HG03039 (cell line): Measurements from ENCODE around the gene CCDC177.

Experiments used
- ATAC-seq: cut with Tn5 transposase; IDR thresholded peaks from one replicate; pipeline ENCODE4 v1.9.1; 2021; ENCODE audit warnings: mild to moderate bottlenecking, moderate library complexity; ENCODE audit not compliant: unreplicated experiment

Gene CCDC177

GRCh38 chr14:69531135-69531534 is 43.5 kb downstream of the CCDC177 start:
- no peak for ATAC-seq

DNA sequence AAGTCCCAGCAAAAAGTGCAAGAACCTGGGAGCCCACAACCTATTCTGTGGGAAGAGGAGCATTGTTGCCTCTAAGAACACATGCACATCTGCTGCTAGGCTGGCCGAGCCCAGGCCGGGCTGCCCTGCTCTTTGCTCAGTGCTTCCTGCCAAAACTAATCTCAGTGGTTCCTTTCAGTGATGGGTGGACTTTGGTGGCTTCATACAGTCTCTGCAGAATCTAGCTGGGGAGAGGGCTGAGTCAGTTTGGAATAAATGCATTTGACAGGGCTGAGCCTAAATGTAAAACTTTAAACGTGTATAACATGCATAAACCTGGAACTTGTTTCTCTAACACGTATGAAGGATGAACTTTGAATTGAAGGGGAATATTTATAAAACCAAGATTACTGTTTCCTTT is 44.6 kb downstream of the CCDC177 start:
- ATAC-seq = no peak

DNA sequence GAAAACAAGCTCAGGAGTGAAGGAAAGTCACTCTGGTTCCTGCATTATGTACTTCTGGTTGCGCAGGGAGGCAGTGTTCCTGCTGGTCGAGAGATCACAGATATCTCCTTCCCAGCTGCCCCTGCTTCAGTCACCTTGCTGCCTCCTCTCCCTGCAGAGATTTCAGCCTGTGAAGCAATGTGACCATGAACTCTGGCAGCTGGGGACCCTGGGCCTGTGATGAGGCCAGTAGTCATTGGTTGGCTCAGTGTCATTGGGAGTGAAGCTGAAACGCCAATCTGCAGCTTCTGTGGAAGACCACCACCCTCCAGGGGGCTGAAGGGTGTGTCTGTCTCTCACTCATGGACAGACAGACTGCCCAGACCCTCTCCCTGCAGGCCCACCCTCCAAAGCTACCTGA is 45.1 kb downstream of the CCDC177 start:
- ATAC-seq = no peak

DNA sequence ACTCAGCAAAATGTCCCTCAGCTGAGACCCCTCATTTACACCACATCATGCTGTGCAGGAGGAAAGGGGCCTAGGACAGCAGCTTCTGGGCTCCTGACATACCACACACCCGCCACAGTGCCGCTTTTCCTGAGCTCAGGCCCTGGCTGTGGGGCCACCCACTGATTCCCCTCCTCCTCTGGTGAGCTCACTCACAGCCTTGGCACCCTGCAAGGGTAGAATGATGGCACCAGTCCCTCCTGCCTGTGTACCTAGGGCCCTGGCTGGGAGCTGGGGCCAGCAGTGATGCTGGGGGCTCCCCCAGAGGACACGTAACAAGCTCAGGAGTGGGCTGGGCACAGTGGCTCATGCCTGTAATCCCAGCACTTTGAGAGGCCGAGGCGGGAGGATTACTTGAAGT is 45.7 kb downstream of the CCDC177 start:
- ATAC-seq = no peak

GRCh38 chr14:69528143-69528542 is 46.5 kb downstream of the CCDC177 start:
- no peak for ATAC-seq

DNA sequence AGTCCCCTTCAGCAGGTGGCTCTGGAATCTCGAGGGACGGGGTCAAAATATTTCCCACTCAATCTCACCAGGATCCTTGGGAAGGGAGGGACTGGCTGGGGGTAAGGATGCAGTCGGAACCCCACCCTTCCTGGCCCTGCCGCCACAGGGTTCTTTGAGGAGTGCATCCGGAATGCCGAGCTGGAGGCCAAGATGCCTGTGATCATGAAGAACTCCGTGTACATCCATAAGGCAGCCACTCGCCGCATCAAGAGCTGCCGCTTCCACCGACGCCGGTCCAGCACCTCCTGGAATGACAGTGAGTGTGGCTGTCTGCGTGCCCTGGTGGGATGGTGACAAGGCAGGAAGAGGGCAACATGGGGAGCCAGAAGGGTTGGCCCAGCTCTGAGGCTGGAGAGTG is 47.0 kb downstream of the CCDC177 start:
- no peak for ATAC-seq

GRCh38 chr14:69525896-69526295 is 48.8 kb downstream of the CCDC177 start:
- ATAC-seq = no peak

GRCh38 chr14:69522026-69522425 is 52.6 kb downstream of the CCDC177 start:
- ATAC-seq = no peak
